ENCODE data around the gene U2AF1.
"Not testable (repeated sequence)": the region's sequence is repeated elsewhere in the genome, so short reads cannot be mapped to it uniquely, and the experiment has no call there.

- not testable (repeated sequence) for TF ChIP-seq ZNF274 (IDR thresholded peaks at IDR 0.05; ENCODE audit: low read depth, low read length); YY1 (IDR thresholded peaks at IDR 0.05; ENCODE audit: insufficient read depth, insufficient read length)
These were observed 1.6 kb upstream of the U2AF1 start for GRCh38 chr21:43109006-43109405.
